Upper lobe of right lung (tissue), 1 donor: ENCODE data around the gene CCR5AS.

ENCODE experiments used
- ATAC-seq: fragments of 200-7000 bp; cut with Tn5 transposase; one replicate; pipeline ENCODE4 v1.9.1; 2020; ENCODE audit warnings: mild to moderate bottlenecking, moderate library complexity
- DNase-seq: peaks from one replicate; pipeline ENCODE4 v3.0.0-alpha.2; 2020
- H3K27ac ChIP-seq: fragments of 200-600 bp; one replicate; pipeline ENCODE4 v1.8.0; 2022
- H3K27me3 ChIP-seq: fragments of 200-600 bp; one replicate; pipeline ENCODE4 v1.8.0; 2022; ENCODE audit warnings: mild to moderate bottlenecking
- H3K36me3 ChIP-seq: fragments of 200-600 bp; one replicate; pipeline ENCODE4 v1.8.0; 2022
- H3K4me1 ChIP-seq: fragments of 200-600 bp; one replicate; pipeline ENCODE4 v1.8.0; 2022
- H3K4me3 ChIP-seq: fragments of 200-600 bp; one replicate; pipeline ENCODE4 v1.8.0; 2022; ENCODE audit warnings: mild to moderate bottlenecking
- H3K9me3 ChIP-seq: fragments of 200-600 bp; one replicate; pipeline ENCODE4 v1.8.0; 2022
- intact Hi-C: fragments of 100-400 bp; cut with DNase I; formaldehyde crosslinking; loops from one replicate; pipeline ENCODE4 v1.11.0; 2022
- TF ChIP-seq, protein P1 (sequence below): fragments of 200-600 bp; IDR thresholded peaks from one replicate; pipeline ENCODE4 v1.8.0; 2022; ENCODE audit warnings: antibody characterized with exemption
- donor health status: DM: no; HTN: yes; CAD: no; lungs with severe emphysema.

CCR5AS gene

DNA sequence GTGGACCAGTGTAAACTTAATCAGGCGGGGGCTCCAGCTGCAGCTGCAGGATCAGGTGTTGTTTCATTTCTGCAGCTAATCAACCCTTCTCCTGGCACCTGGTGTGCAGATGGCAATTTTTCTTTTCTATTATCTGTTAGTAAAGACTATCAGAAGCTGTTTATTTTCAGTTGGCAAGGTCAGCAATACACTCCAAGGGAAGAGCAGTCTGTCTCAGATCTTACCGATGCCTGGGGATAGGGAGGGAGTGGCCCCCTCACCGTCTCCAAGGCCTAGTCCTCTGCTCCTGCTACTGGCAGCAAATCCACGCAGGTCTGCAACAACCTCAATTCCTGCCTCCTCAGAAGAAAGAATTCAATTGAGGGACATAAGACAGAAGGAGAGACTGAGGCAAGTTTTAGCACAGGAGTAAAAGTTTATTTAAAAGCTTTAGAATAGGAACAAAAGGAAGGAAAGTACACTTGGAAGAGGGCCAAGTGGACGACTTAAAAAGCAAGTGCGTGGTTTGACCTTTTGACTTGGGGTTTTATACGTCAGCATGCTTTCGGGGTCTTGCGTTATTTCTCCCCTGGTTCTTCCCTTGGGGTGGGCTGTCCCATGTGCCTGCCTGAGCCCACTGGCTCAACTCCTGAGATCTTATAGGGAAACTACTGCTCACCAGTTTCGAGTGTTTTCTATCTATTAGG is 9.4 kb upstream of the CCR5AS start:
- no peaks in the 10 kb centered on the region for H3K36me3 ChIP-seq
- peaks cover 16% of the 10 kb centered on the region for H3K4me1 ChIP-seq
- intact Hi-C loops = no loop called here
- TF ChIP-seq, protein P1, sequence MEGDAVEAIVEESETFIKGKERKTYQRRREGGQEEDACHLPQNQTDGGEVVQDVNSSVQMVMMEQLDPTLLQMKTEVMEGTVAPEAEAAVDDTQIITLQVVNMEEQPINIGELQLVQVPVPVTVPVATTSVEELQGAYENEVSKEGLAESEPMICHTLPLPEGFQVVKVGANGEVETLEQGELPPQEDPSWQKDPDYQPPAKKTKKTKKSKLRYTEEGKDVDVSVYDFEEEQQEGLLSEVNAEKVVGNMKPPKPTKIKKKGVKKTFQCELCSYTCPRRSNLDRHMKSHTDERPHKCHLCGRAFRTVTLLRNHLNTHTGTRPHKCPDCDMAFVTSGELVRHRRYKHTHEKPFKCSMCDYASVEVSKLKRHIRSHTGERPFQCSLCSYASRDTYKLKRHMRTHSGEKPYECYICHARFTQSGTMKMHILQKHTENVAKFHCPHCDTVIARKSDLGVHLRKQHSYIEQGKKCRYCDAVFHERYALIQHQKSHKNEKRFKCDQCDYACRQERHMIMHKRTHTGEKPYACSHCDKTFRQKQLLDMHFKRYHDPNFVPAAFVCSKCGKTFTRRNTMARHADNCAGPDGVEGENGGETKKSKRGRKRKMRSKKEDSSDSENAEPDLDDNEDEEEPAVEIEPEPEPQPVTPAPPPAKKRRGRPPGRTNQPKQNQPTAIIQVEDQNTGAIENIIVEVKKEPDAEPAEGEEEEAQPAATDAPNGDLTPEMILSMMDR = no peak
- DNase-seq (no peak), ATAC-seq (no peak)
- H3K4me3 ChIP-seq = no peak overlapping the region
- no peak overlapping the region for H3K27ac ChIP-seq
- no peaks in the 10 kb centered on the region for H3K9me3 ChIP-seq
- H3K27me3 ChIP-seq = no peaks in the 10 kb centered on the region

DNA sequence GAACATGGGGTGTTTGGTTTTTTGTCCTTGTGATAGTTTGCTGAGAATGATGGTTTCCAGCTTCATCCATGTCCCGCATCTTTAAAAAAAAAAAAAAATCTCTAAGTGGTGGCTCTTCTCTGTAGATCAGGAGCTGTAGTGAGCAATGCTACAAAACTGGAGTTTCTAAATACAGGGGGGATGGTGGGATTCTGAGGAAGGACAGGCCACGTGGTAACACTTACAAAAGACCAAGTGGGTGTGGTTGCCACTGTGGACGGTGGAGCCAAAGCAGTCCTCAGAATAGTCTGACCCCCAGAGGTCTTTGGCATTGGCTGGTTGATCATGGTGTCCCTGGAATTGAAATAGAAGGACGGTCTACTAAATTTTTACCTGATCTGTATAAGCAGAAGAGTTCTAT is 7.9 kb upstream of the CCR5AS start:
- H3K27me3 ChIP-seq = no peaks in the 10 kb centered on the region
- ATAC-seq (no peak), DNase-seq (no peak)
- H3K9me3 ChIP-seq = no peaks in the 10 kb centered on the region
- no peak overlapping the region for H3K27ac ChIP-seq
- peaks cover 21% of the 10 kb centered on the region for H3K4me1 ChIP-seq
- intact Hi-C loops = no loop called here
- no peaks in the 10 kb centered on the region for H3K36me3 ChIP-seq
- no peak overlapping the region for H3K4me3 ChIP-seq
- TF ChIP-seq, protein P1 = no peak

DNA sequence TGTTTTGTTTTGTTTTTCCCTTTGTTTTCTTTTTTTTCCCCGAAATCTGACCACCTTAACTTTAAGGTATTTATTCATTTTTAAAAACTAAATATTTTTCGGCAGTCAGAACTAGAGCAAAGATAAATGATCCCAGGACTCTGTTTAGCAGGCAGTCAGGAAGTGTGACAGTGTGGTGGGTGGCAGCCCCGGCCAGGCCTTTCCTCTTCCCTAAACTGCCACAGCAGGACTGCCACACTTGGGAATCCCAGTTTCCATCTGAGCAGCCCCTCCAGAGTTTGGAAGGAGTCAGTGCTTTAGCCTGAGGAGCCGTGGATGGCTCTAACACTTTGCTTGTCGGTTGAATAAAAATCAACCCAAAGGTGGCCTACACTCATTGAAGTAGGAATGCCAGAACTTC is 7.1 kb upstream of the CCR5AS start:
- Histone ChIP-seq H3K27ac (no peak overlapping the region), H3K27me3 (no peaks in the 10 kb centered on the region), H3K4me1 (peaks cover 25% of the 10 kb centered on the region), H3K4me3 (no peak overlapping the region), H3K36me3 (peaks cover 5% of the 10 kb centered on the region), H3K9me3 (no peaks in the 10 kb centered on the region)
- ATAC-seq = peak; percentile 56
- TF ChIP-seq, protein P1 = no peak
- DNase-seq = no peak
- intact Hi-C loops = no loop called here

DNA sequence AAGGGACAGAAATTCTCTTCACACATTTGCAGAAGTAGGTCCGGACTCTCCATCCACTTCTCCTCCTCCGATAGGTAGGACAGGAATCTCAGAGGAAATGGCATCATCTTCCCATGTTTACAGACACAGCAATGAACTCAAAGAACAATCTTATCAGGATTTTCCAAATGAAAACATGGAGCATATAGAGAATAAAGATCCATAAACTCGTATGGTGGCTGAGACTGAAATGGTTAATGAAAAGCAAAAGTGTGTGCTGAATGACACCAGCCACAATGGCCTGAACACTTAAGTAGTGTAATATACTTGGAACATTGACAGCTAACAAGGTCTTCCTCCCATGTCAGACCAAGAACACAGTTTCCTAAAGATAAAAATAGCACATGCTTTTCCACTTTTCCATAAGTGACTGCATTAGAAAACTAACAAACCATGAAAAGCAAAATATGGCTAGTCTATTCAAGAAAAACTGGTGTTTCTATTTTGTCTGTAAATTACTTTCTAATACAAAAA is 6.0 kb upstream of the CCR5AS start:
- Histone ChIP-seq H3K9me3 (no peaks in the 10 kb centered on the region), H3K27ac (no peak overlapping the region), H3K36me3 (peaks cover 8% of the 10 kb centered on the region), H3K4me1 (peaks cover 34% of the 10 kb centered on the region), H3K27me3 (no peaks in the 10 kb centered on the region), H3K4me3 (no peak overlapping the region)
- DNase-seq = no peak
- TF ChIP-seq, protein P1 = no peak
- no peak for ATAC-seq
- intact Hi-C loops = no loop called here

DNA sequence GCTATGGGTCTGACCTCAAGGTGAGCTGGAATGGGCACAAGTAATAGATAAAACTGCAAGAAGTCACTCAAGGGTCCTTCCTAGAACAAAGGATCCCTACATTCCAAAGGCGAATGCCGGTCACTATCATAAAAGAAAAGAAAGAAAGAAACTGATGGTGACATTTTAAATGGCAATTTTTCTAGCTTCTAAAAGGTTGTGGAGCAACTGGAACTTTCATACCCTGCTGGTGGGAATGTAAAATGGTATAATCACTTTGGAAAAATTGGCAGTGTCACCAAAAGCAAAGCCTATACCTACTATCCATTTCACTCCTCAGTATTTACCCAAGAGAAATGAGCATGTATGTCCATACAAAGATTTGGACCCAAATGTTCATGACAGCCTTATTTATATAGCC is 4.4 kb upstream of the CCR5AS start:
- peaks cover 8% of the 10 kb centered on the region for H3K36me3 ChIP-seq
- ATAC-seq = no peak
- H3K27ac ChIP-seq = no peak overlapping the region
- no peaks in the 10 kb centered on the region for H3K9me3 ChIP-seq
- no peak for DNase-seq
- intact Hi-C loops = no loop called here
- H3K4me1 ChIP-seq = peaks cover 42% of the 10 kb centered on the region
- H3K4me3 ChIP-seq = no peak overlapping the region
- H3K27me3 ChIP-seq = no peaks in the 10 kb centered on the region
- TF ChIP-seq, protein P1 = no peak
